CD4-positive, alpha-beta T cell treated with Interleukin-1 beta for 1 hour (primary cell): ENCODE results near the gene CADM2.
"Not testable (repeated sequence)": the region's sequence is repeated elsewhere in the genome, so short reads cannot be mapped to it uniquely, and the experiment has no call there.

ENCODE experiments used
- DNase-seq, 2 donors: peaks; one replicate each; pipeline ENCODE4 v3.0.0-alpha.2; 2020 to 2022

Gene CADM2

DNA sequence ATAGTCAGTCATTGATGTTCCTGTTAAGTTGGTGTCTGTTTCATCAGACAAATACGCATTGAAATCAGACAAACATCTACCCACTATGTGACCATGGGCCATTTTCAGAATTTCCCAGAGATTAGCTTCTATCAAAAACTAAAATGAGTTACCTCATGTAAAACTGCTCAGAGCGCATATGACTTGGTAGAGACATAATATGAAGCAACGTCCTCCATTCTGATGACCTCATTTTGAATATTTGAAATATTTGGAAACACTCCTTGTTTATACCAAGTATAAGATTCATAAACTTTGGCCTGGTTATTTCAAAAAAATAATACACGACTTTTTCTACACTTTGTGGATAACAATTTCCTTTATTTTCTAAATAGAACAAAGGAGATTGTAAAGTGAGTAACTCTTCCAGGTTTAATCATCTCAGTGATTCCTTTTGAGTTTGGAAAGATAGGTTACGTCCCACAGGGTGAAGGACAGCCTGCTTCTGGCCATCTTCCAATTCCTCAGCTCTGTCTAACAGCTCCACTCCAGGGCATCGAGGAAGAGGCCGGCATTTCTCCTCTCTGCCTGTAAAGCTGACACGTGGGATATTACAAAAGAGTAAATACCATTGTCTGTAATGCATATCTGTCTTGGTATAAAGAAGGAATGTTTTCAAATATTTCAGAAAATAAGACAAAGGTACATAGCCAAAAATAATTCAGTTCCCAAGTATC, 122.6 kb downstream of the CADM2 start:
- DNase-seq = no peak

DNA sequence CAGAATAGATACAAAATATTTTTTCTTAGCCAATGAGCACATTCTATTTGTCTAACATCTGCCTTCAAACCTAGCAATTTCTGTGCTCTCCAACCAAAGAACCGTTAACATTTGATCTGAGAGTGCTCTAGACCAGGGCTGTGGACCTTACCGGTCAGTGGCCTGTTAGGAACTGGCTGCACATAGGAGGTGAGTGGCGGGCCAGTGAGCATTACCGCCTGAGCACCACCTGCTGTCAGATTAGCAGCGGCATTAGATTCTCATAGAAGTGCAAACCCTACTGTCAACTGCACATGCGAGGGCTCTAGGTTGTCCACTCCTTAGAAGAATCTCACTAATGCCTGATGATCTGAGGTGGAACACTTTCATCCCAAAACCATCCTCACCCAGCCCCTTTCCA, 131.7 kb downstream of the CADM2 start:
- no peak for DNase-seq

DNA sequence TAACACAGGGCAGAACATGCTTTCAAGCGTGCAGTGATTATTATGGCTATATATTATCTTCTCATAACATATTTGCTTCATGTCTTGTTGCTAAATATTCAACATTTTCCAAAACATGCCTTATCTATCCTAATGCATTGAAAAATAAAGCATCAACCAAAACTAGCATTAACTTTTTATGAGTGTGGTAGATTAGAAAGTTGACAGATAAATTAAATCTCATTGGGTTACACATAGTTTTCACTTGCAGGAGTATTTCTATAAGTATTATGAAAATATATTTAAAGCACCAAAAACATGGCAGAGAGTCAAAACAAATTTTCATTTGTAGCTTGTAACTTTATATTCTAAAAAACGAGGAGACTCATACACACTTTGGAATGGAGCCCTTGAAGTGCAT, 141.5 kb downstream of the CADM2 start:
- DNase-seq = no peak

DNA sequence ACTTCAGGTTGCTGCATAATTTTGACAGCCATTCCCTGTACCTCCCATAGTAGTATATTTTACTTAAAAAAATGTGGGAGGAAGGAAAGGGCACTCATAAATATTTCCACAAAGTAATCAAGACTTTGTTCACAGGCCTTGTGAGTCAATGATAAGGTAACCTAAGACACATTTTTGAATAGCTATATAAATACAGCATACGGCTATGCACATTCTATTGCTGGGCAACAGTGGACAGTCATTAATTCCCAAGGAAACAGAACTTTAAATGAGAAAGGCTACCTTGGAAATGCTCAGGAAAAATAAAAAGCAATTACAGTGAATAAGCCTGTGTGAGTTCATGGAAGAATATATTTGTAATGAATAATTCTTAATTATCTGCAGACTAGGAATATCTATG, 144.0 kb downstream of the CADM2 start:
- no peak for DNase-seq

DNA sequence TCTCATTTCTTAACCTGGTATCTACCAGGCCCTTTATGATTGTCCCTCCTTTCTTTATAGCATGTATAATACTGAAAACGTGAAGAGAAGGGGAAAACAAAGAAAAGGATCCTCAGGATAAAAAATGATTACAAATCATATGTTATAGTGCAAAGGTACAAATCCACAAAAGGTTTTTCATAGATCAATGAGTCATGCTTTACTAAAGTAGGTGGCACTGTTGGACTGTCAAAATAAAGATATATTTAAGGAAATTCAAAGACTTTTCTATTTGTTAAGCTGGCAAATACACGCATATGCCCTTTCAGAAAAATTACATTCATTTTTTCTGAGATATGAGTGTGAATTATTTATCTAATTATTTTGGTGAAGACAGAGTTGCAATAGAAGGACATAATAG, 151.6 kb downstream of the CADM2 start:
- no peak for DNase-seq

DNA sequence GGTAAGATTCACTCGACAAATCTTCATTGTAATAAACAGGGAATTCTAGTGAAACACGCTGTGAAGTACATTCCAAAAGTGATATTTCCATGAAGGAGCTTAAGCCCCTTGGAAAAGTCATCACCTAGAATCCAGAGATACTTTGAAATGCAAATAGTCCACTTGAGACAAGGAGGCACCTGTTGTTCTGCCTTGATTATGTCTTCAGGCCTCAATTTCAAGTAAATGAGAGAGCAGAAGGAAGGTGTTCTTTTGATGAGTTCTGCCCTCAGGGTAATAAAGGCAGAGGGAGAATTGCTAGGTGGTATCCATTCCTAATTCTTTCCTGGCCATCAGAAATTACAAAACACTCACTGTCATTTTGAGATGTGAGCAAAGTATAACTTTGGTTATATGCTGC, 162.1 kb downstream of the CADM2 start:
- no peak for DNase-seq

DNA sequence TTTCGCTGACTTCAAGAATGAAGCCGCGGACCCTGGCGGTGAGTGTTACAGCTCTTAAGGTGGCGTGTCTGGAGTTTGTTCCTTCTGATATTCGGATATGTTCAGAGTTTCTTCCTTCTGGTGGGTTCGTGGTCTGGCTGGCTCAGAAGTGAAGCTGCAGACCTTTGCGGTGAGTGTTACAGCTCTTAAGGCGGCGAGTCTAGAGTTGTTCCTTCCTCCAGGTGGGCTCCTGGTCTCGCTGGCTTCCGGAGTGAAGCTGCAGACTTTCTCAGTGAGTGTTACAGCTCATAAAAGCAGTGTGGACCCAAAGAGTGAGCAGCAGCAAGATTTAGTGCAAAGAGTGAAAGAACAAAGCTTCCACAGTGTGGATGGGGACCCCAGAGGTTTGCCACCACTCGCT, 174.1 kb downstream of the CADM2 start:
- DNase-seq = not testable (repeated sequence)

DNA sequence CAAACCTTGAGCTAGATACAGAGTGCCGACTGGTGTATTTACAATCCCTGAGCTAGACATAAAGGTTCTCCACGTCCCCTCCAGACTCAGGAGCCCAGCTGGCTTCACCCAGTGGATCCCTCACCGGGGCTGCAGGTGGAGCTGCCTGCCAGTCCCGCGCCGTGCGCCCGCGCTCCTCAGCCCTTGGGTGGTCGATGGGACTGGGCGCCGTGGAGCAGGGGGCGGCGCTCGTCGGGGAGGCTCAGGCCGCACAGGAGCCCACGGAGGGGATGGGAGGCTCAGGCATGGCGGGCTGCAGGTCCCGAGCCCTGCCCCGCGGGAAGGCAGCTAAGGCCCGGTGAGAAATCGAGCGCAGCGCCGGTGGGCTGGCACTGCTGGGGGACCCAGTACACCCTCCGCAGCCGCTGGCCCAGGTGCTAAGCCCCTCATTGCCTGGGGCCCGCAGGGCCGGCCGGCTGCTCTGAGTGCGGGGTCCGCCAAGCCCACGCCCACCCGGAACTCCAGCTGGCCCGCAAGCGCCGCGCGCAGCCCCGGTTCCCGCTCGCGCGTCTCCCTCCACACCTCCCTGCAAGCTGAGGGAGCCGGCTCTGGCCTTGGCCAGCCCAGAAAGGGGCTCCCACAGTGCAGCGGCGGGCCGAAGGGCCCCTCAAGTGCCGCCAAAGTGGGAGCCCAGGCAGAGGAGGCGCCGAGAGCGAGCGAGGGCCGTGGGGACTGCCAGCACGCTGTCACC, 175.1 kb downstream of the CADM2 start:
- not testable (repeated sequence) for DNase-seq

DNA sequence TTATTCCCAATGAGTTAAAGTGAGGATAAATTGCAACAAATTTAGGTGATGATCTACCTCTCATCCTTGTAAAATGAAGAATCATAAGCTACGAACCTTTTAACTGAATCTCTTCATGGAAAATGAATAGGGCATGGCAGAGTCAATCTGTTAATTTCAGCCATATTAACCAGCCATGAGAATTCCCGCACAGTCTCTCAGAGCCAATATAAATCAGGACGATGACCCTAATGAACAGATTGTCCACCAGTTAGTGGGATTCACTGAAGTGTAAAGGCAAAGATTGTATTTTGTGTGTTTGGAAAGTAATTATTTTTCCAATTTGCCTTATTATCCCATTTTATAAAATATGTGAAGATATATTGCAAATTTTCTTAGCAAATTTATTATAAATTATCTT, 183.8 kb downstream of the CADM2 start:
- DNase-seq = no peak

DNA sequence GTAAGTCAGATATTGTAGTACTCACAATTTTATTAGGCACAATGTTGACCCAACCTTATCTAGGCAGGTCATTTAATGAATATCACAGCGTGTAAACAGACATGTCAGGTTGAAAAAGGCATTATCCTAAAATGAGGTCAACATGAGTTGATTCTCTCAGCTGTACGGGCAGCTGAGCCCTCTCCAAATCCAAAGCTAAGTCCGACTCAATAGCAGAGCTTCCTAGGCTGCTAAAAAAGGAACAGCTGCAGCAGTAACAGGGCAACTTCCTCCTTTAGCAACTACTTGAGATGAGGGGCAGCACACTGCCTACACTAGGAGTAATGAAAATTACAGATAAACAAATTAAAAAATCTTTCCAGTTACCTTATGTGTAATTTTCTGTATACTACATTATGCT, 189.2 kb downstream of the CADM2 start:
- DNase-seq = no peak

DNA sequence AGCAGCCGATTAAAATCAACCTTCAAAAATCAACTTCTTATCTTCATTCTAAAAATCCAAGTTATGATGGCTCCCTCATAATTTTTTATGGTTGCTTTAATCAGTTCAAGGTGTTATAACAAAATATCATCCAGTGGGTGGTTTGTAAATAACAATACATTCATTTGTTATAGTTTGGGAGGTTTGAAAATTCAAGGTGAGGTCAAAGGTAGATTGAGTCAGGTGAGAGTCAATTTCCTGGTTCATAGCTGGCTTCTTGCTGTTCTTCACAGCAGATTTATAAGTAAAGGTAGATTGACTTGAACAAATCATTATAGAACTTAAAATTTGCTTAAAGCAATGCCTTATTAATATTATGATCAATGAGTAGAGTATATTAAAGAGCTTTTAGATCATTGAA, 192.8 kb downstream of the CADM2 start:
- DNase-seq = no peak

DNA sequence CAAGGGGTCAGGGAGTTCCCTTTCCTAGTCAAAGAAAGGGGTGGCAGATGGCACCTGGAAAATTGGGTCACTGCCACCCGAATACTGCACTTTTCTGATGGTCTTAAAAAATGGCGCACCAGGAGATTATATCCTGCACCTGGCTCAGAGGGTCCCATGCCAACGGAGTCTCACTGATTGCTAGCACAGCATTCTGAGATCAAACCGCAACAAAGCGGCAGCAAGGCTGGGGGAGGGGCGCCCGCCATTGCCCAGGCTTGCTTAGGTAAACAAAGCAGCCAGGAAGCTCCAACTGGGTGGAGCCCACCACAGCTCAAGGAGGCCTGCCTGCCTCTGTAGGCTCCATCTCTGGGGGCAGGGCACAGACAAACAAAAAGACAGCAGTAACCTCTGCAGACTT, 194.5 kb downstream of the CADM2 start:
- DNase-seq = not testable (repeated sequence)

DNA sequence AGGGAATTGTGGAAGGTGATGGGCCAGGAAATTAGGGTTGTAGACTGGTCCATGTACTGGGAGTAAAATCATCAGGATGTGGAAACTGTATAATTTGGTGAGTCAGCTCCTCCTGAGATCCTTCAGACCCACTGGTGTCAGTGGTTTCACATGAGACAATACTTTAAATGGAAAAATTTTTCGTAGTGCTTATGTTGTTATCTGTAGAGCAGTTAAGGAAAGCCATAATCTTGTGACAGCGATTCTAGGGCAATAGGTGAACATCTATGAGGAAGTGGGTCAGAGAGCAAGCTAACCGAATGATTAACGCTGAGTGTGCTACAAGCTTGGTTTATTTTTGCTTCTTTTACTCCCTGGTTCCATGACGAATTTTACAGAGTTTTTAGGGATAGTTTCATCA, 200.6 kb downstream of the CADM2 start:
- no peak for DNase-seq

DNA sequence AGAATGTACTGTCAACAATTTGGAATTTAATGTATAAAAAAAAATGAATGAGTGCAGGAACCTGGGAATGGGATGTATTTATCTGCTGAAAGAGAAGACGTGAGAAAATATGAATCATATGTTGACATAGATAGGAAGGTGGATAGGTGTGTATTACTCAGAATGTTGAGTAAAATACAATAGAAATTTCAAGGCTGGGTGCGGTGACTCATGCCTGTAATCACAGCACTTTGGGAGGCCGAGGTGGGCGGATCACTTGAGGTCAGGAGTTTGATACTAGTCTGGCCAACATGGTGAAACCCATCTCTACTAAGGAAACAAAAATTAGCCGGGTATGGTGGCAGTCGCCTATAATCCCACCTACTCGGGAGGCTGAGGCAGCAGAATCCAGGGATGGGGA, 202.8 kb downstream of the CADM2 start:
- no peak for DNase-seq

DNA sequence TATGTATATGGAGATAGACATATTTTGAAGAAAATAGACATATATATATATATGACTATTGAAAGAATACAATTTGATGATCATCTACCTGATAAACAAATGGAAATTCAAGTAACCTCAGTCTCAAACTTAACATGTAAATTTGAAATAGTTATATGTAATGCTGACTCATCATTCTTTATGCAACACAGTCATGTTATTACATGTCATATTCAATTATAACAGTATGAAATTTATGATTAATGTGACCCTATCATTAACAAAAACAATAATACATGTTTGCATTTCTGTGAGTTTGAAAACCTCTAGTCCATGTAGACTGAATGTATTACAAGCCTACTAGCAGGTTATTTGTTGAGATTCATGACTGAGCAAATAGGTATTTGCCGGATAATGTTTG, 204.1 kb downstream of the CADM2 start:
- no peak for DNase-seq

DNA sequence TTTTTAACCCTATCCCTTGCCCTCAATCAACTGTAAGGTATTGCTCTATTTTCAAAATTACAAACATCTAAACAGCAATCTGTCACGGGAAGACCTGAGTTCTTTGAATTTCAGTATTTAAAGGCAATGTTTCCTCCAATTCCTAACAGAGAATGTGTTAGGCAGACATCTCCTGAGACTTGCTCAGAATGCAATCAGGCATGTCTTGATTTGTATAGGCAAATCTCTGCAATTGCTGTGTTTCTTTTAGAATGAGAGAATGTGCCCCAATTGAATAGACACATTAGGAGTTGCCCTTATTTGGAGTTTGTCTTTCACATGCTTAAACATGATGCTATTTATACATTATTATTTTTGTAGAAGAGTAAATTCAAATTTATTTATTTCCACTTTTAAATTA, 205.6 kb downstream of the CADM2 start:
- DNase-seq = no peak

DNA sequence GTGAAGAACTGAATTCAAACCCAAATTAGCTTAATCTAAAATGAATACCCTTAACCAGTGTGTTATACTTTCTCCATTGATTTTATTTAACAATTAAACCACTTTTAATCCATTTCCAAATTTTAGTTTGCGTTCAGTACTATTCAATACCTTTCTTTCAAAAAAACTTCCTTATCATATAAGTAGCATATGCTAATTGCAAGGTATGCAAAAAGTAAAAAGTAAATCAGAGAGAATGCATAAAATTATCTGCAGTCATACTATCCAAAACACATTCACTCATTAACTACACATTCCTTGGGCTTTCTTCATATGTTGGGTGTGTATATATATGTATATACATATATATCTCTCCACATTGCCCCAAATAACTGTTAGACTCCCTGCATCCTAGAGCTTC, 208.8 kb downstream of the CADM2 start:
- no peak for DNase-seq

DNA sequence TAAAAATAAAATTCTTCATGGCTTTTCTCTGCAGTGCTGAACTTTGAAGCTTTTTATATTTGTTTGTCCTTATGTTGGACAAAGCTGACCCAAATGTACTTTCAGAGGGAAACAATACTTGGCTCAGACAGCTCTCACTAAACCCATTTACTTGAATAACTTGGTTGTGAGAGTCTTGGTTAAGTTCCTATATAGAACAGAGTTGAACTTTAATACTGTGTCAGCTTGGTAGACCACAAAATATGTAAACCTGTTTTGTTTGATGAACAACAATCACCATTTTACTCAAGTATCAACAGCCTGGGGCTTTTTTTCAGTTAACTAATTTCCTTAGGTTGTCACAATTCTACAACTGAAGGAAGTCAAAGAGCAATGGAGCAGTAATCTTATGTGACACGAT, 211.9 kb downstream of the CADM2 start:
- no peak for DNase-seq

DNA sequence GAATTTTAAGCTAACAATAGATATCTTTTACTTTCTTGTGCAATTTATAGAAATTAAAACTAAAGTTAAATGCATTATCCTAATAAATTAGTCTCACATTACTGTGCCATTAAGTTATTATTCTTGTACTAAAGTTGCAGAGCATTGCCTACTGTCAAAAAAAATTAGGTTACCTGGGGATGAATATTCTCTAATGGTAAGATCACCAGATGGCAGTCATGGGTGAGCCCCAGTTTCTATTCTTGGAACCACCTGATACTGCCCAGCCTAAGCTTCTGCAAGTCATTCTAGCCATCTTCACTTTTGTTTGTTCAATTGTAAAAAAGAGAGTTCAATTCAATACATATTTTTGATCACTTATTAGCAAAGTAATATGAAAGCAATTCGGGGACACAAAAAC, 213.2 kb downstream of the CADM2 start:
- DNase-seq = no peak

DNA sequence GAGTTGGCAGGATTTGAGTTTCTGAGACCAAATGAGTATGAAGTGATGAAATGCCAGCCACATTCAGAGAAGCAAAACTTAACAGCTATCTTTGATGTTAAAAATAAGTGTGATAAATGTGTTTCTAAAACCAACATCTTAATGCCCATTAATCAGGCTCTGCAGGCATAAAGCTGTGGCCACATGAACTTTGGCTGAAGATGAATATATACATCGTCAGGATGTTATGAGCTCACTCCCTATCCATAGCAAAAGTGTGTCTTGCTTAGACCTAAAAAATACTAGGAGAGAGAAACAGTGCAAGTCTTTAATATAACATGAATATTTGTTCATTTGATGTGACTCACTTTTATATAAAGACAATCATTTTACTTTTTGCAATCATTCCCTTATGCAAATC, 218.0 kb downstream of the CADM2 start:
- no peak for DNase-seq

DNA sequence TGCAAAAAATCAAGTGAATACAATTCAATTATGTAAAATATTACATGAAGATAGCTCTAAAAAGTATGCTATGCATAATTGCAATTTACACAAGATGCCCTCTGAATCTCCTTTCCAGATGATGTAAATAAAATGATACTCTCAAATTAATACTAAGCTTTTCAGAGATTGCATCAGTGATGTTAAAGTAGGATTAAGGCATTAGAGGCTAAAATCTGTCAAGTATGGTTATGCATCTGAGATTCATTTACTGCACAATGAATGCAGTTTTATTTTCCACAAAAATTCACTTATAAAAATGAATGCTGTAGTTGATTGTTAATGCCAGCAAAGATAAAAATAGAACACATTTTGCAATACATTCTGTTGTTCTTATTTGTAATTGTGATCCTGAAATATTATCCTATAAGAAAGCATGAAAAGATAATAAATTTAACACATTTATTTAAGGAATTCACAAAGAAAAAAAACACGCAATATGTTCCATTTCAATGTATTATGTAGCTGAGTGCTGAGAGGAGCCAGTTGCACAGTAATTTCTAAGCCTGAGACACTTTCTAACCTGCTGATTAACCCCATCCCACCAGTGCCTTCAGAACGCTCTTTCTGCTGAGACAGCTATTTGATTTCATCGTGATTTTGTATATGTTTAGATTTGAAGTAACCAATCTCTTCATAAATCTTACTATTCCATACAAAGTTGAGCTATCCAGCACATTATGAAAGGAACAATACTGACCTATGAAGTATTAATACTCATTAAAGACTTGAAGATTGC, 224.4 kb downstream of the CADM2 start:
- DNase-seq = no peak

DNA sequence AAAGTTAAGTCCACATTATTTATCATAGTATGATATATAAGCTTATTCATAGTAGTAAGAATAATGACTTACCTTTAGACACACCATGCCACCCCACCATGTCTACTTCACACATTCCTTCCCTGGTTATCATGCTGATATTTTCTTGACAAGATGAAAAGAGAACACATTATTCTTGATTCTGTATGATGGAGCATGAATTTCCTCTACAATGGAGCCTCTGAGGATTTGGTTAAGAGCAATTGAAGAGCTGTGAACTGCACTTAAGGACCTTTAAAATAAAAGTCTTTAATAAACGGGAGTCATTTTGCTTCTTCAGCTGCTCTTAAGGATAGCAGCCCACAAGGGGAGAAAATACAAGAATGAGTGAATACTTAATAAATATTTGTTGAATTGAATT, 226.7 kb downstream of the CADM2 start:
- no peak for DNase-seq

DNA sequence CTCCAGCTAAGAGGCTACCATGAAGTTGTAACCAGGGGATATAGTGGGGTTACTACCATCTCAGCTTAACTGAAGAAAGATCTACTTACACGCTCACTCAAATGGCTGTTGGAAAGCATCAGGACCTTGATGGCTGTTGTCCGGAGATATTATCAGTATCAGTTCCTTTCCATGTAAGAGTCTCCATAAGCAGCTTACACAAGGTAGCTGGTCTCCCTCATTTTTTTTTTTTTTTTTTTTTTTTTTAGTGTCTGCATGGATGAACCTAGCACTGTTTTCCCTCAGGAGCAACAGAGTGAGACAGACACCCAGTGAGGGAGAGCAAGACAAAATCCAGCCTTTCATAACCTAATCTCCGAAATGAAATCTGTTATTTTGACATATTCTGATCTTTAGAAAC, 230.9 kb downstream of the CADM2 start:
- DNase-seq = no peak

DNA sequence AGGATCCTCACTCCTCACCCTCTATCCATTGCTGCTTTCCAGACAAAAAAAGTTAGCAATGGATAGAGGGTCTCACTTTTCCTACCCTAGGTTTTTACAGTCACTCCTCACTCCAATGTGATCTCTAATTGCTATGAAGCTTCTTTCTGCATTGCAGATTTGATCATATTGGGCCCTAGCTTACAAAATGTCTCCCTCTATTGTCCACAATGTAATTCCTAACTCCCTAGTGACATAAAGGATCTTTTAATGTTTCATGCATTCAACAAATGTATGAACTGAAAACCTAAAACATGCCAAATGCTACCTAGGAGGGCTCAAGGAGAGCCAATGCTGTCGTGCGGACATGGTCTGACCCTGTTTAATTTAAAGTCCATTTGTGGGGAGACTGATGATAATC, 234.8 kb downstream of the CADM2 start:
- DNase-seq = no peak
